Left lung (tissue), 10 donors: ENCODE results near the gene ARSG. TPM values are rescaled to one million over a fixed set of nuclear protein-coding genes. Genes with fewer than 3 reads are reported as not detected.
"Not testable (repeated sequence)": the region's sequence is repeated elsewhere in the genome, so short reads cannot be mapped to it uniquely, and the experiment has no call there.

ENCODE experiments used
- ATAC-seq: fragments of 200-7000 bp; cut with Tn5 transposase; one replicate; pipeline ENCODE4 v1.9.1; 2020; ENCODE audit warnings: moderate library complexity
- DNase-seq, 4 donors: peaks; one replicate each; pipeline ENCODE4 v3.0.0-alpha.2; 2013 to 2020
- H3K27ac ChIP-seq, 2 donors: fragments of 200-600 bp; sonication (generic) in 1 of 2; one replicate each; pipeline versions ENCODE4 v1.5.0 to v1.8.0; 2020 to 2021
- H3K27me3 ChIP-seq, 2 donors: fragments of 200-600 bp; sonication (generic) in 1 of 2; one replicate each; pipeline versions ENCODE4 v1.5.0 to v1.8.0; 2020 to 2021
- H3K36me3 ChIP-seq, 2 donors: fragments of 200-600 bp; sonication (generic) in 1 of 2; one replicate each; pipeline versions ENCODE4 v1.5.0 to v1.8.0; 2020 to 2021
- H3K4me1 ChIP-seq, 2 donors: fragments of 200-600 bp; one replicate each; pipeline ENCODE4 v1.8.0; 2021
- H3K4me3 ChIP-seq, 2 donors: fragments of 200-600 bp; sonication (generic) in 1 of 2; one replicate each; pipeline versions ENCODE4 v1.5.0 to v1.8.0; 2020 to 2021; ENCODE audit warnings: mild to moderate bottlenecking in 1 of 2
- H3K9me3 ChIP-seq, 2 donors: fragments of 200-600 bp; sonication (generic) in 1 of 2; one replicate each; pipeline versions ENCODE4 v1.5.0 to v1.8.0; 2020 to 2021
- intact Hi-C, 2 donors: fragments of 100-400 bp; cut with DNase I; formaldehyde crosslinking; loops; one replicate each; pipeline versions ENCODE4 v1.11.2 to v1.14.2; 2022
- polyA plus RNA-seq, 6 donors: library from polyadenylated mRNA; unstranded; fragments of 120-200 nt; gene quantifications; one replicate each; pipeline ENCODE4 v1.2.1, GENCODE V29; 2013; ENCODE audit not compliant: insufficient read length in 6 of 6
- total RNA-seq, 2 donors: library from RNA; stranded (reverse); fragmentation: NEBNext Ultra II Directional; extraction: Animal tissue kit (Norgen Biotek cat#: 25700); gene quantifications; one replicate each; pipeline ENCODE4 v1.2.1, GENCODE V29; 2021
- TF ChIP-seq, protein P1 (sequence below), 2 donors: fragments of 200-600 bp; sonication (generic) in 1 of 2; IDR thresholded peaks; one replicate each; pipeline versions ENCODE4 v1.5.0 to v1.8.0; 2021; ENCODE audit warnings: antibody characterized with exemption in 2 of 2
- donor health status: DM: no; HTN: yes; CAD: no.
- donor health status: DM: no; HTN: no; CAD: no.

Gene ARSG
- total and polyA plus RNA-seq, 8 donors: 3.4 to 10.0 (median 4.5) TPM

DNA sequence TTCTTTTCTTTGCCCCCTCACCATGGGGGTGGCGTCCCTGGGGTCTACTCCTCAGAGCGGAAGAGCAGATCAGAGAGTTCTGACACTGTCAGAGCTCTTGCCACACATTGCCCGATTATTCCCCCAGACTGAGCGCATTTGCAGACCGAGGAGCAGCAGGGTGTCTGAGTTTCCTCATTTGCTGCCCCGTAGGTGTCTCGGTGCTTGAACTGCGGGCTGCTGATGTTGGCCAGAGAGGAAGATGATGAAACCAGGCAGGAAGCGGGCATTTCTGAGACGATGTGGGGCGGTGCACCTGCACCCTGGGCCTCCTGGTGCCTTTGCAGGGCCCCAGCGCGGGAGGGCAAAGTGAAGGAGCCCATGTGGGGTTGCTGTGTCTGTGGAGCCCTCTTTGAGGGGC lies 55.2 kb downstream of the ARSG start:
- intact Hi-C loops: no loop called here
- Histone ChIP-seq H3K4me3 (no peak overlapping the region), H3K4me1 (peaks cover 0 to 53% of the 10 kb centered on the region in 2 donors), H3K9me3 (no peaks in the 10 kb centered on the region), H3K27me3 (no peaks in the 10 kb centered on the region), H3K27ac (peak overlapping the region in 1 of 2 donors; percentile 91), H3K36me3 (no peaks in the 10 kb centered on the region)
- TF ChIP-seq, protein P1, sequence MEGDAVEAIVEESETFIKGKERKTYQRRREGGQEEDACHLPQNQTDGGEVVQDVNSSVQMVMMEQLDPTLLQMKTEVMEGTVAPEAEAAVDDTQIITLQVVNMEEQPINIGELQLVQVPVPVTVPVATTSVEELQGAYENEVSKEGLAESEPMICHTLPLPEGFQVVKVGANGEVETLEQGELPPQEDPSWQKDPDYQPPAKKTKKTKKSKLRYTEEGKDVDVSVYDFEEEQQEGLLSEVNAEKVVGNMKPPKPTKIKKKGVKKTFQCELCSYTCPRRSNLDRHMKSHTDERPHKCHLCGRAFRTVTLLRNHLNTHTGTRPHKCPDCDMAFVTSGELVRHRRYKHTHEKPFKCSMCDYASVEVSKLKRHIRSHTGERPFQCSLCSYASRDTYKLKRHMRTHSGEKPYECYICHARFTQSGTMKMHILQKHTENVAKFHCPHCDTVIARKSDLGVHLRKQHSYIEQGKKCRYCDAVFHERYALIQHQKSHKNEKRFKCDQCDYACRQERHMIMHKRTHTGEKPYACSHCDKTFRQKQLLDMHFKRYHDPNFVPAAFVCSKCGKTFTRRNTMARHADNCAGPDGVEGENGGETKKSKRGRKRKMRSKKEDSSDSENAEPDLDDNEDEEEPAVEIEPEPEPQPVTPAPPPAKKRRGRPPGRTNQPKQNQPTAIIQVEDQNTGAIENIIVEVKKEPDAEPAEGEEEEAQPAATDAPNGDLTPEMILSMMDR (IDR thresholded peaks at IDR 0.05): no peak
- ATAC-seq (peak; percentile 61), DNase-seq (peak in 3 of 4 donors; percentile 7 to 88 (median 69))

DNA sequence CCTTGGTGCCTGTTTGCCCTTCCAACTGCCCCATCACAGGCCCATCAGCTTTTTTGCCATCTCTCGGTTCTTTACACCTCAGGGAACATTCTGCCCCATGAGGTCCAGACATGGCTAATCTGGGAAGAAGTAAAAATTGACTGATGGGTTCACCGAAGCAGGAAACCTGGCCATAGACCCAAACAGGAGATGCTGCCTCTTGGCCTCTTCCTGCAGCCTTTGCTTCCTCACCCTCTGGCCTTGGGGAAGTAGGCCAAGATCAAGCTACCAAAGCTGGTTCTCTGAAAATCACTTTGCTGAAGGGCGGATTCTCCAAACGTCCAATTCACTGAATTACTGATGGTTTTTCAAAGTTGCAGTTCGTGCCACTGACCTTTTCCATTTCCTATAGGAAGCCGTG lies 56.1 kb downstream of the ARSG start:
- intact Hi-C loops: no loop called here
- no peak for ATAC-seq
- H3K36me3 ChIP-seq: no peaks in the 10 kb centered on the region

DNA sequence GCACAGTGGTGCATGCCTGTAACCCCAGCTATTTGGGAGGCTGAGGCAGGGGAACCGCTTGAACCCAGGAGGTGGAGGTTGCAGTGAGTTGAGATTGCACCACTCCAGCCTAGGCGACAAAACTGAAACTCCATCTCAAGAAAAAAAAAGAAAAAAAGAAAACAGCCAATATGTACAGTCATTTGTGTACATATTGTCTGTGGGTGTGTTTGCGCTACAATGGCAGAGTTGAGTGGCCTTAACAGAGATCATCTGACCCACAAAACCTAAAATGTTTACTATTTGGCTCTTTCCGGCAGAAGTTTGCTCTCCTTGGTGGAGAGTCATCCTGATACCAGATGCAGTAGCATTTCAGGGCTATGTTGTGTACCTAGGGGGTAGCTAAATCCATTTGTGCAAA lies 57.9 kb downstream of the ARSG start:
- no peaks in the 10 kb centered on the region for H3K9me3 ChIP-seq
- no peak overlapping the region for H3K27ac ChIP-seq
- no peak overlapping the region for H3K4me3 ChIP-seq
- H3K27me3 ChIP-seq: no peaks in the 10 kb centered on the region
- TF ChIP-seq, protein P1 (IDR thresholded peaks at IDR 0.05): no peak
- peaks cover 0 to 67% of the 10 kb centered on the region in 2 donors for H3K4me1 ChIP-seq
- DNase-seq: no peak
- intact Hi-C loops: no loop called here
- no peaks in the 10 kb centered on the region for H3K36me3 ChIP-seq
- no peak for ATAC-seq

More for the DNA sequence above, 56.1 kb downstream of the ARSG start:
- TF ChIP-seq, protein P1 (IDR thresholded peaks at IDR 0.05): no peak
- Histone ChIP-seq H3K27ac (peak overlapping the region in 1 of 2 donors; percentile 91), H3K9me3 (no peaks in the 10 kb centered on the region), H3K4me1 (peaks cover 0 to 54% of the 10 kb centered on the region in 2 donors), H3K4me3 (no peak overlapping the region), H3K27me3 (no peaks in the 10 kb centered on the region)
- DNase-seq: no peak

DNA sequence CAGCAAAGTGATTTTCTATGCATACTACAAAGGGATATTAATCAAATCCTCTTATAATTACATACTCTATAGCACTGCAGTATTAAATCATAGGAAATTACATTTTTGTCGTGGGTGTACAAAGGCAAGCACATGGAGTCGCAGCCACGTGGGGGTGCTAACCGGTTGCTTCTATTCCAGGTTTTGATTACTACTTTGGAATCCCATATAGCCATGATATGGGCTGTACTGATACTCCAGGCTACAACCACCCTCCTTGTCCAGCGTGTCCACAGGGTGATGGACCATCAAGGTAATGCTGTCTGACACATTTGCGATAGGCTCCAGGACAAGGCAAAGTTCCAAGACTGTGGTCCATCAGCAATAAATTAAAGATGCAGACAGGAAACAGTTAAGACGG lies 60.1 kb downstream of the ARSG start:
- intact Hi-C loops: no loop called here
- Histone ChIP-seq H3K4me3 (no peak overlapping the region), H3K9me3 (no peaks in the 10 kb centered on the region), H3K27ac (no peak overlapping the region), H3K4me1 (peaks cover 0 to 62% of the 10 kb centered on the region in 2 donors), H3K27me3 (no peaks in the 10 kb centered on the region), H3K36me3 (no peaks in the 10 kb centered on the region)
- DNase-seq (peak in 1 of 4 donors; percentile 7), ATAC-seq (no peak)
- TF ChIP-seq, protein P1 (IDR thresholded peaks at IDR 0.05): no peak

DNA sequence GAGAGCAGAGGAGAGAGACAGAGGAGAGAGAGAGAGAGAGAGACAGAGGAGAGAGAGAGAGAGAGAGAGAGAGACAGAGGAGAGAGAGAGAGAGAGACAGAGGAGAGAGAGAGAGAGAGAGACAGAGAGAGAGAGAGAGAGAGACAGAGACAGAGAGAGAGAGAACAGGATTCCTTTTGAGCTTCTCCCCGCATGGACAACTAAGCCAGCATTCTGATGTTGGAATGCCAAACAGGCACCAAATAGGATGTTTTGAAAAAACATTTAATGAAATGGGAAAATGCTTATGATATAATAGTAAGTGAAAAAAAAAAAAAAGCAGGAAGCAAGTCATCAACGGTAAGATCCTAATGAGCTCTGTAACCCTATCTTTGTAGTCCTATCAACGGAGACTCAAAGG lies 60.7 kb downstream of the ARSG start:
- ATAC-seq: no peak
- H3K4me1 ChIP-seq: peaks cover 0 to 62% of the 10 kb centered on the region in 2 donors

DNA sequence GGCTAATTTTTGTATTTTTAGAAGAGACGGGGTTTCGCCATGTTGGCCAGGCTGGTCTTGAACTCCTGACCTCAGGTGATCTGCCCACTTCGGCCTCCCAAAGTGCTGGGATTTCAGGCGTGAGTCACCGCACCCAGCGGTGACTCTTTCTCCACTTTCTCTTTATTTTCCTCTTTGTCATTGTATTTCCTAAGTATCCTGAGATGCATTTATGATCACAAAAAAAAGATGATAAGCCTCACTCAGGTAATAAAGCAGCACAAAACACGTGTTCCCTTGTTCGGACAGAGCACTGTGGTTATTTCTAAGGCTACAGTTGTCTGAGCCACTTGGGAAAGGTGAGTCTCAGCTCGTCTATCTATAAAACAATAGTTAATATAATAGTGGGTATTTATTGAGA lies 61.4 kb downstream of the ARSG start:
- H3K4me3 ChIP-seq, ATAC-seq, DNase-seq, intact Hi-C loops, H3K27me3 ChIP-seq, H3K36me3 ChIP-seq, H3K27ac ChIP-seq, H3K9me3 ChIP-seq: not testable (repeated sequence)
- peaks cover 0 to 57% of the 10 kb centered on the region in 2 donors for H3K4me1 ChIP-seq

More for the DNA sequence above, 60.7 kb downstream of the ARSG start:
- intact Hi-C loops: no loop called here
- Histone ChIP-seq H3K27me3 (no peaks in the 10 kb centered on the region), H3K36me3 (no peaks in the 10 kb centered on the region), H3K27ac (no peak overlapping the region), H3K4me3 (no peak overlapping the region), H3K9me3 (no peaks in the 10 kb centered on the region)
- TF ChIP-seq, protein P1 (IDR thresholded peaks at IDR 0.05): no peak
- no peak for DNase-seq
